ENCODE measurements around the gene SP6. TPM values are rescaled to one million over a fixed set of nuclear protein-coding genes. Genes with fewer than 3 reads are reported as not detected.

SP6 gene
- total and polyA plus RNA-seq, 3 donors from 2014 or later, result 0.31 to 0.79 (median 0.43) TPM

GRCh38 chr17:47873200-47874090 is 22.5 kb upstream of the SP6 start:
- H3K27ac ChIP-seq, result no peak overlapping the region
- peaks cover 7% of the 10 kb centered on the region for H3K4me1 ChIP-seq
- no peak overlapping the region for H3K4me3 ChIP-seq
- intact Hi-C loops (cut with DNase I; ENCODE audit: low total_unique reads), result no loop called here
- TF ChIP-seq POLR2A (IDR thresholded peaks at IDR 0.05) (no peak), CTCF (IDR thresholded peaks at IDR 0.05) (no peak)
- WGBS, 2 donors, result 62 to 64% methylated on average over 4 of the region's 4 CpGs
- no peak for DNase-seq
- H3K9me3 ChIP-seq, result no peaks in the 10 kb centered on the region
- no peaks in the 10 kb centered on the region for H3K36me3 ChIP-seq (ENCODE audit: low read depth, missing control alignments)
- no peaks in the 10 kb centered on the region for H3K27me3 ChIP-seq

- H3K36me3 ChIP-seq (ENCODE audit: low read depth, missing control alignments), result no peaks in the 10 kb centered on the region
- TF ChIP-seq CTCF (IDR thresholded peaks at IDR 0.05) (no peak), POLR2A (IDR thresholded peaks at IDR 0.05) (no peak)
- peak overlapping the region in 1 of 2 donors; percentile 36 for H3K4me3 ChIP-seq
- no peaks in the 10 kb centered on the region for H3K9me3 ChIP-seq
- intact Hi-C loops (cut with DNase I; ENCODE audit: low total_unique reads), result no loop called here
- WGBS, 2 donors, result 17 to 22% methylated on average over 1 to 15 of the region's 15 CpGs
- H3K27ac ChIP-seq, result no peak overlapping the region
- H3K4me1 ChIP-seq, result peaks cover 7% of the 10 kb centered on the region
- no peak for DNase-seq
- H3K27me3 ChIP-seq, result no peaks in the 10 kb centered on the region
Observed at GRCh38 chr17:47872651-47873161, 21.7 kb upstream of the SP6 start.

- Histone ChIP-seq H3K27ac (no peak overlapping the region), H3K36me3 (ENCODE audit: low read depth, missing control alignments) (no peaks in the 10 kb centered on the region), H3K4me3 (peak overlapping the region in 1 of 2 donors; percentile 36), H3K27me3 (no peaks in the 10 kb centered on the region), H3K4me1 (peaks cover 7% of the 10 kb centered on the region), H3K9me3 (no peaks in the 10 kb centered on the region)
- no peak for DNase-seq
- intact Hi-C loops (cut with DNase I; ENCODE audit: low total_unique reads), result no loop called here
- WGBS, 2 donors, result 28 to 31% methylated on average over 28 to 29 of the region's 29 CpGs
- TF ChIP-seq CTCF (IDR thresholded peaks at IDR 0.05) (no peak), POLR2A (IDR thresholded peaks at IDR 0.05) (no peak)
Observed at GRCh38 chr17:47872019-47872650, 21.2 kb upstream of the SP6 start.

- no peak for TF ChIP-seq POLR2A (IDR thresholded peaks at IDR 0.05)
- no peak for TF ChIP-seq CTCF (IDR thresholded peaks at IDR 0.05)
- H3K4me1 ChIP-seq, result peaks cover 7% of the 10 kb centered on the region
- no peak overlapping the region for H3K4me3 ChIP-seq
- H3K36me3 ChIP-seq (ENCODE audit: low read depth, missing control alignments), result no peaks in the 10 kb centered on the region
- H3K27ac ChIP-seq, result no peak overlapping the region
- no peak for DNase-seq
- H3K9me3 ChIP-seq, result no peaks in the 10 kb centered on the region
- intact Hi-C loops (cut with DNase I; ENCODE audit: low total_unique reads), result no loop called here
- no peaks in the 10 kb centered on the region for H3K27me3 ChIP-seq
Observed at GRCh38 chr17:47871048-47871447, 20.1 kb upstream of the SP6 start.
